IMR-90 (cell line): ENCODE results near the gene ELMO1. TPM values are rescaled to one million over a fixed set of nuclear protein-coding genes. Genes with fewer than 3 reads are reported as not detected.
"Not testable (repeated sequence)": the region's sequence is repeated elsewhere in the genome, so short reads cannot be mapped to it uniquely, and the experiment has no call there.

Experiments
- ATAC-seq: fragments of 200-7000 bp; cut with Tn5 transposase; 2 replicates; pipeline ENCODE4 v1.9.1; 2020; ENCODE audit warnings: low read depth, mild to moderate bottlenecking, moderate library complexity
- BruUV-seq: library from RNA; stranded (reverse); fragments of 400-500 nt; replicated peaks from 2 replicates; lab custom pipeline; 2021; lab: Mats Ljungman, UMichigan
- CTCF ChIA-PET: fragments of 300-600 bp; formaldehyde crosslinking; extraction: SDS; loops from one replicate; lab custom pipeline; 2021; ENCODE audit warnings: antibody characterized with exemption; lab: Yijun Ruan, JAX
- POLR2A ChIA-PET: fragments of 300-600 bp; sonication (Branson Sonifier 250); formaldehyde crosslinking; loops from one replicate; lab custom pipeline; 2022; ENCODE audit warnings: antibody characterized with exemption; ENCODE audit not compliant: unreplicated experiment; lab: Charles Lee
- DNase-seq: peaks from one replicate; pipeline ENCODE4 v3.0.0; 2013
- H2AFZ ChIP-seq: replicated peaks from 2 replicates; pipeline ENCODE3; 2013; ENCODE audit warnings: low read length, mild to moderate bottlenecking; ENCODE audit not compliant: poor library complexity
- H2AK5ac ChIP-seq: 2 replicates; pipeline ENCODE4 v1.6.1; 2013; ENCODE audit warnings: low read depth, low read length, inconsistent platforms
- H2AK9ac ChIP-seq: replicated peaks from 2 replicates; pipeline ENCODE3; 2013; ENCODE audit warnings: mild to moderate bottlenecking, low read depth, low read length, moderate library complexity; ENCODE audit not compliant: poor library complexity
- H2BK120ac ChIP-seq: 2 replicates; pipeline ENCODE4 v1.6.1; 2013; ENCODE audit warnings: low read depth, low read length, inconsistent platforms
- H2BK15ac ChIP-seq: 3 replicates; pipeline ENCODE4 v1.6.1; 2013; ENCODE audit warnings: low read depth, low read length, inconsistent platforms
- H2BK20ac ChIP-seq: 2 replicates; pipeline ENCODE4 v1.6.1; 2013; ENCODE audit warnings: low read depth, mild to moderate bottlenecking, inconsistent platforms, low read length, moderate library complexity
- H2BK5ac ChIP-seq: 2 replicates; pipeline ENCODE4 v1.6.1; 2013; ENCODE audit warnings: mild to moderate bottlenecking, low read depth, low read length, inconsistent platforms; ENCODE audit not compliant: poor library complexity, severe bottlenecking
- H3K14ac ChIP-seq: replicated peaks from 2 replicates; pipeline ENCODE4 v1.6.1; 2013; ENCODE audit warnings: low read depth, low read length, inconsistent platforms
- H3K18ac ChIP-seq: 2 replicates; pipeline ENCODE4 v1.6.1; 2013; ENCODE audit warnings: low read depth, low read length, control low read depth
- H3K23ac ChIP-seq: 2 replicates; pipeline ENCODE4 v1.6.1; 2013; ENCODE audit warnings: low read depth, low read length, inconsistent platforms
- H3K27ac ChIP-seq: 2 replicates; pipeline ENCODE4 v1.5.1; 2013; ENCODE audit warnings: mild to moderate bottlenecking, control low read depth, low read length; ENCODE audit not compliant: insufficient read depth
- H3K27me3 ChIP-seq: 2 replicates; pipeline ENCODE4 v1.6.1; 2013; ENCODE audit warnings: low read length; ENCODE audit not compliant: control insufficient read depth, insufficient read depth
- H3K36me3 ChIP-seq: 2 replicates; pipeline ENCODE4 v1.6.1; 2013; ENCODE audit warnings: low read length, mixed read lengths; ENCODE audit not compliant: control insufficient read depth, insufficient read depth
- H3K4ac ChIP-seq: 2 replicates; pipeline ENCODE4 v1.6.1; 2013; ENCODE audit warnings: low read depth, low read length, inconsistent platforms
- H3K4me1 ChIP-seq: 2 replicates; pipeline ENCODE4 v1.6.1; 2013; ENCODE audit warnings: low read length, mixed read lengths; ENCODE audit not compliant: control insufficient read depth, insufficient read depth
- H3K4me2 ChIP-seq: 2 replicates; pipeline ENCODE4 v1.6.1; 2013; ENCODE audit warnings: low read depth, mild to moderate bottlenecking, control low read depth, low read length, moderate library complexity
- H3K4me3 ChIP-seq: 2 replicates; pipeline ENCODE4 v1.5.1; 2013; ENCODE audit warnings: low read depth, mild to moderate bottlenecking, control low read depth, low read length, moderate library complexity; ENCODE audit not compliant: insufficient read depth
- H3K56ac ChIP-seq: 2 replicates; pipeline ENCODE4 v1.6.1; 2013; ENCODE audit warnings: low read length, inconsistent platforms; ENCODE audit not compliant: insufficient read depth; ENCODE audit errors: extremely low read depth
- H3K79me1 ChIP-seq, 2 experiments: 2 replicates each; pipeline ENCODE4 v1.6.1; 2013; ENCODE audit warnings: low read length in 2 of 2, inconsistent platforms in 1 of 2, low read depth in 1 of 2
- H3K9ac ChIP-seq: 2 replicates; pipeline ENCODE4 v1.6.1; 2013; ENCODE audit warnings: low read depth, low read length, control low read depth
- H3K9me1 ChIP-seq: 2 replicates; pipeline ENCODE4 v1.6.1; 2013; ENCODE audit warnings: low read length, inconsistent platforms; ENCODE audit not compliant: insufficient read depth
- H3K9me3 ChIP-seq: 2 replicates; pipeline ENCODE4 v1.6.1; 2013; ENCODE audit warnings: low read length; ENCODE audit not compliant: control insufficient read depth, insufficient read depth
- H4K20me1 ChIP-seq: 2 replicates; pipeline ENCODE4 v1.6.1; 2013; ENCODE audit warnings: low read length, inconsistent platforms; ENCODE audit not compliant: insufficient read depth
- H4K5ac ChIP-seq: 2 replicates; pipeline ENCODE4 v1.6.1; 2013; ENCODE audit warnings: mild to moderate bottlenecking, low read depth, low read length, control low read depth
- H4K8ac ChIP-seq, 2 experiments: 2 replicates each; pipeline ENCODE4 v1.6.1; 2013; ENCODE audit warnings: low read depth in 2 of 2, low read length in 2 of 2, control low read depth in 1 of 2, inconsistent platforms in 1 of 2
- H4K91ac ChIP-seq: 2 replicates; pipeline ENCODE4 v1.6.1; 2013; ENCODE audit warnings: low read depth, low read length, inconsistent platforms; ENCODE audit not compliant: insufficient read depth
- WGBS, 2 experiments: methylation state at CpG; one replicate each; pipeline versions ENCODE4 v1.1.5 to v1.1.7; 2013; ENCODE audit warnings: missing lambda C conversion rate in 2 of 2; ENCODE audit not compliant: insufficient read length in 1 of 2; ENCODE audit errors: extremely low coverage in 2 of 2; 5-methylcytosine and 5-hydroxymethylcytosine counted together
- dilution Hi-C: fragments of 300-500 bp; cut with HindIII; formaldehyde crosslinking; loops from one replicate; pipeline ENCODE4 v1.14.3; 2018; ENCODE audit warnings: low sequenced_read_pairs; ENCODE audit not compliant: unreplicated experiment
- in situ Hi-C: fragments of 300-500 bp; cut with MboI; formaldehyde crosslinking; loops from 3 replicates; pipeline ENCODE4 v1.14.3; 2019; ENCODE audit warnings: low sequenced_read_pairs, inconsistent platforms, mixed read lengths
- intact Hi-C: fragments of 100-400 bp; cut with micrococcal nuclease; formaldehyde crosslinking; loops from 2 replicates; pipeline ENCODE4 v1.10.0; 2022
- polyA plus RNA-seq, 3 experiments: library from polyadenylated mRNA; depleted of rRNA; stranded (reverse); fragments of >200 nt; gene quantifications; 2 replicates each; pipeline ENCODE4 v1.2.3, GENCODE V29; 2012; ENCODE audit warnings: low replicate concordance in 1 of 3
- total RNA-seq: library from RNA; depleted of rRNA; stranded (reverse); fragments of >200 nt; gene quantifications from 2 replicates; pipeline ENCODE4 v1.2.3, GENCODE V29; 2012

The ELMO1 gene
- total and polyA plus RNA-seq, 2 of the 4 experiments (the other 2 are of a cell fraction) = 0.03 TPM; not detected in 1

- POLR2A ChIA-PET, intact Hi-C loops, H4K5ac ChIP-seq, H3K27ac ChIP-seq, ATAC-seq, H3K4me1 ChIP-seq, H4K8ac ChIP-seq, H3K27me3 ChIP-seq, H3K23ac ChIP-seq, H2BK15ac ChIP-seq, H3K9ac ChIP-seq, H3K14ac ChIP-seq, H2BK120ac ChIP-seq, dilution Hi-C loops, H2BK5ac ChIP-seq, H4K20me1 ChIP-seq, in situ Hi-C loops, H2AK5ac ChIP-seq, H3K9me1 ChIP-seq, H2AK9ac ChIP-seq, H3K4me2 ChIP-seq, H3K79me1 ChIP-seq, H4K91ac ChIP-seq, H2BK20ac ChIP-seq, H3K9me3 ChIP-seq, BruUV-seq, H3K4ac ChIP-seq, H3K56ac ChIP-seq, H2AFZ ChIP-seq, H3K18ac ChIP-seq, CTCF ChIA-PET, H3K36me3 ChIP-seq, H3K4me3 ChIP-seq, DNase-seq: not testable (repeated sequence)
- WGBS, 2 experiments = no CpG with 5 or more reads among the region's 1 CpG
These were observed 314.8 kb downstream of the ELMO1 start for GRCh38 chr7:37133902-37134301.
